Uterus (tissue), 2 donors: ENCODE measurements around the gene ZFAND3.

ENCODE experiments used
- POLR2A ChIP-seq, 2 donors: fragments of 450-650 bp; IDR thresholded peaks; one replicate each; pipeline ENCODE4 v1.6.1; 2016; ENCODE audit warnings: antibody characterized with exemption in 2 of 2, mild to moderate bottlenecking in 1 of 2, moderate library complexity in 1 of 2
- TF ChIP-seq, protein P1 (sequence below), 4 experiments: fragments of 200-600 bp in 2 of 4; fragments of 450-650 bp in 2 of 4; sonication (generic) in 2 of 4; IDR thresholded peaks; one replicate each; pipeline ENCODE4 v1.5.1; 2016 to 2019; ENCODE audit warnings: antibody characterized with exemption in 4 of 4, mild to moderate bottlenecking in 2 of 4, moderate library complexity in 1 of 4

DNA sequence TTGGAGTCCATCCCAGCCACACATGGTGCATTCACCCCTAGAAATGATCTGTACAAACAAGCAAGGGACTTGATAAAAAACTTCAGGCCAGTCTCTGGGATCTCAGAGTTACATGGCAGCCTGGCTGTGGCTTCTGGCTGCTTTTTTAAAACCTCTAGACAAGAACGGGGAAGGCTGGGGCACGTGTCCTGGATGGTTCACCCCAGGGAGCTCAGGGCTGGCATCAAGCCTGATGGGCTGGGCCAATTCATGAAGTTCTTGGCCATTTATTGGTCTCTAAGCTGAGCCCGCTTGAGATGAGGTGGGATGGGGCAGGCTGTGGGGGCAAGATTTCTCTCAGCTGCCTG, 10.4 kb upstream of the ZFAND3 start:
- TF ChIP-seq, protein P1, sequence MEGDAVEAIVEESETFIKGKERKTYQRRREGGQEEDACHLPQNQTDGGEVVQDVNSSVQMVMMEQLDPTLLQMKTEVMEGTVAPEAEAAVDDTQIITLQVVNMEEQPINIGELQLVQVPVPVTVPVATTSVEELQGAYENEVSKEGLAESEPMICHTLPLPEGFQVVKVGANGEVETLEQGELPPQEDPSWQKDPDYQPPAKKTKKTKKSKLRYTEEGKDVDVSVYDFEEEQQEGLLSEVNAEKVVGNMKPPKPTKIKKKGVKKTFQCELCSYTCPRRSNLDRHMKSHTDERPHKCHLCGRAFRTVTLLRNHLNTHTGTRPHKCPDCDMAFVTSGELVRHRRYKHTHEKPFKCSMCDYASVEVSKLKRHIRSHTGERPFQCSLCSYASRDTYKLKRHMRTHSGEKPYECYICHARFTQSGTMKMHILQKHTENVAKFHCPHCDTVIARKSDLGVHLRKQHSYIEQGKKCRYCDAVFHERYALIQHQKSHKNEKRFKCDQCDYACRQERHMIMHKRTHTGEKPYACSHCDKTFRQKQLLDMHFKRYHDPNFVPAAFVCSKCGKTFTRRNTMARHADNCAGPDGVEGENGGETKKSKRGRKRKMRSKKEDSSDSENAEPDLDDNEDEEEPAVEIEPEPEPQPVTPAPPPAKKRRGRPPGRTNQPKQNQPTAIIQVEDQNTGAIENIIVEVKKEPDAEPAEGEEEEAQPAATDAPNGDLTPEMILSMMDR (IDR thresholded peaks at IDR 0.05) = no peak
- TF ChIP-seq POLR2A (IDR thresholded peaks at IDR 0.05) = no peak
